Erythroblast (primary cell): Measurements from ENCODE around the gene HSPBP1.

ENCODE experiments used
- GATA1 ChIP-seq: IDR thresholded peaks from 2 replicates; pipeline ENCODE4 v1.6.1; 2011; ENCODE audit warnings: low read depth, mild to moderate bottlenecking, control low read depth, low read length, moderate library complexity
- POLR2A ChIP-seq: IDR thresholded peaks from 2 replicates; pipeline ENCODE4 v1.6.1; 2011; ENCODE audit warnings: mild to moderate bottlenecking, low read length

DNA sequence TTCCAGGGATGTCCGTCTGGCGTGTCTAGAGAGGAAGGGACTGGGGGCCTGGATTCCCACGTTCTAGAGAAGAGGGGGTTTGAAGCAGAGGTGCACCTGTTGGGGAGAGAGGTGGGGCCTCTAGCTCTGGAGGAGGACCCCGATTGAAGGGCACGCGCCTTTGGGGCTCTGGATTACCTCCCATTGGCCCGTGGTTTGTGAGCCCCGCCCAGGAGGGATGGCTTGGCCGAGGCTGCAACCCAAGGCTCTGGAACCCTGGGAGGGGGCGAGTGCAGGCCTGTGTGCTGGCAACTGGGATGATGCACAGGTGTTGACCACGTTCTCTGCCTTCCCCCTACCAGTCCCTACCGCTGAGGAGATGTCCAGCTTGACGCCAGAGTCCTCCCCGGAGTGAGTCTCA lies 25.1 kb upstream of the HSPBP1 start:
- TF ChIP-seq POLR2A (no peak), GATA1 (no peak)
